Measurements from ENCODE around the gene POU2F2. TPM values are rescaled to one million over a fixed set of nuclear protein-coding genes. Genes with fewer than 3 reads are reported as not detected.

The POU2F2 gene
- total and polyA plus RNA-seq, 10 donors, result 22.3 to 67.4 (median 40.0) TPM

DNA sequence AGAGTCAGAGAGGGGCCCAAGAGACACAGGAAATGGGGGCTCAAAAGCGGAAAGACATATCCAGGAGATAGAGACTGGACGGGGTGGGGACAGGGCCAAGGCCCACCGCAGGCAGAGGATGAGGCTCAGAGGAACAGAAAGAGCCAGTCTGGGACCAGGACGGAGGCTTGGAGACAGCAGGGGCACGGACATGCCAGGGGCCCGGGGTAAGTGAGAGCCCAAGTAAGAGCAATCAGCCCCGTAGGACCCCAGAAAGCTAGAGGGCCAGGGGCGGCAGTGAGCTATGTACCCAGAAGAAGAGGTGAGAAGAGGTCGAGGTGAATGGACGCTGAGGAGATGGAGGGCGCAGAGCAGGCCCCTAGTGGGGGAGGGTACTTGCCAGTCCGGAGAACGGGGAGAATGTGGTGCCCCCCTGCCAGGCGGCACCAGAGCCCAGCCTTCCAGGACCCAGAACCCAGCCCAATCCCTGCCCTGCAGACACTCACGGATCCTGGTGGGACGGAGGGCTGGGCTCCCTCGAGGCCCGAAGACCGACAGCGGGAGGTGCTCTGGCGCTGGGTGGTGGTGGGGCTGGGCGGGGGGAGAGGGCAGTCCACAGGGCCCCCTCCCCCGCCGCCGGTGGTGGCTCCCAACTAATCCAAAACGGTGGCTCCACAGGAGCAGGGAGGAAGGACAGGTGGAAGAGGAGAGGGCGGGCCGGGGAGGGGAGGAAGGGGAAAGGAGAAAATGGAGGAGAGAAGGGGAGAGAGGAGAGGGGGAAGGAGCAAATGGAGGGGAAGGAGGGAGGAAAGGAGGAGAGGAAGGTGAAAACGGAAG lies 63.3 kb downstream of the POU2F2 start:
- no peak for TF ChIP-seq POLR2A (IDR thresholded peaks at IDR 0.05)
- TF ChIP-seq POLR2AphosphoS5 (IDR thresholded peaks at IDR 0.05), result no peak
- TF ChIP-seq, protein P1, sequence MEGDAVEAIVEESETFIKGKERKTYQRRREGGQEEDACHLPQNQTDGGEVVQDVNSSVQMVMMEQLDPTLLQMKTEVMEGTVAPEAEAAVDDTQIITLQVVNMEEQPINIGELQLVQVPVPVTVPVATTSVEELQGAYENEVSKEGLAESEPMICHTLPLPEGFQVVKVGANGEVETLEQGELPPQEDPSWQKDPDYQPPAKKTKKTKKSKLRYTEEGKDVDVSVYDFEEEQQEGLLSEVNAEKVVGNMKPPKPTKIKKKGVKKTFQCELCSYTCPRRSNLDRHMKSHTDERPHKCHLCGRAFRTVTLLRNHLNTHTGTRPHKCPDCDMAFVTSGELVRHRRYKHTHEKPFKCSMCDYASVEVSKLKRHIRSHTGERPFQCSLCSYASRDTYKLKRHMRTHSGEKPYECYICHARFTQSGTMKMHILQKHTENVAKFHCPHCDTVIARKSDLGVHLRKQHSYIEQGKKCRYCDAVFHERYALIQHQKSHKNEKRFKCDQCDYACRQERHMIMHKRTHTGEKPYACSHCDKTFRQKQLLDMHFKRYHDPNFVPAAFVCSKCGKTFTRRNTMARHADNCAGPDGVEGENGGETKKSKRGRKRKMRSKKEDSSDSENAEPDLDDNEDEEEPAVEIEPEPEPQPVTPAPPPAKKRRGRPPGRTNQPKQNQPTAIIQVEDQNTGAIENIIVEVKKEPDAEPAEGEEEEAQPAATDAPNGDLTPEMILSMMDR (IDR thresholded peaks at IDR 0.05 in 8 of 11, conservative IDR thresholded peaks at IDR 0.05 in 3 of 11), result no peak
- Histone ChIP-seq H3K9me3 (no peaks in the 10 kb centered on the region), H3K36me3 (no peaks in the 10 kb centered on the region), H3K4me1 (peaks cover 0 to 23% (median 14%) of the 10 kb centered on the region in 6 donors), H3K27ac (no peak overlapping the region), H3K27me3 (replicated peaks in 1 of 7) (peaks cover 0 to 61% (median 21%) of the 10 kb centered on the region in 7 donors), H3K4me3 (peak overlapping the region in 4 of 8 donors; percentile 6 to 55 (median 26))
- no peak for DNase-seq
- 7 to 15% (median 11%) methylated on average over 22 to 29 of the region's 29 CpGs for WGBS, 5 donors
- intact Hi-C loops (cut with DNase I; ENCODE audit: low total_unique reads), result no loop called here

DNA sequence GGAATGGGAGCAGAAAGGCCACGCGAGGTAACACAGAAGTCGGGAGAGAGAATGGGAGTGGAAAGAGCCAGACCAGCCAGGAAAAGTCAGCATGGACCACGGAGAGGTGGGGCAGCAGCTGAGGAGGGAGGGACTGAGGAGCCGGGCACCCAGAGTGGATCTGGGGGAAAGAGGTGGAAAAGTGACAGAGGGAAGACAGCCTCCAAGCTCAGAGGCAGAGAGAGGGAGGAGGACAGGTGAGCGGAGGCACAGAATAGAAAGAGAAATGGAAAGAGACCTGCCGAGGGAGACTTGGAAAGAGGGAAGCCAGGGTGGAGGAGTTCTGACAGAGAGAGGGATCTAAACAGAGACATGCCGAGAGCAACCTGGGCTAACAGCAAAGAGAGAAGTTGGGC lies 63.9 kb downstream of the POU2F2 start:
- WGBS, 5 donors, result 51 to 62% (median 52%) methylated on average over 8 of the region's 8 CpGs
- no peaks in the 10 kb centered on the region for H3K36me3 ChIP-seq
- peaks cover 0 to 61% (median 21%) of the 10 kb centered on the region in 7 donors for H3K27me3 ChIP-seq (replicated peaks in 1 of 7)
- TF ChIP-seq POLR2AphosphoS5 (IDR thresholded peaks at IDR 0.05), result no peak
- TF ChIP-seq, protein P1 (IDR thresholded peaks at IDR 0.05 in 8 of 11, conservative IDR thresholded peaks at IDR 0.05 in 3 of 11), result no peak
- H3K4me1 ChIP-seq, result peaks cover 0 to 23% (median 14%) of the 10 kb centered on the region in 6 donors
- intact Hi-C loops (cut with DNase I; ENCODE audit: low total_unique reads), result no loop called here
- no peak overlapping the region for H3K27ac ChIP-seq
- H3K9me3 ChIP-seq, result no peaks in the 10 kb centered on the region
- no peak for DNase-seq
- peak overlapping the region in 1 of 8 donors; percentile 55 for H3K4me3 ChIP-seq

DNA sequence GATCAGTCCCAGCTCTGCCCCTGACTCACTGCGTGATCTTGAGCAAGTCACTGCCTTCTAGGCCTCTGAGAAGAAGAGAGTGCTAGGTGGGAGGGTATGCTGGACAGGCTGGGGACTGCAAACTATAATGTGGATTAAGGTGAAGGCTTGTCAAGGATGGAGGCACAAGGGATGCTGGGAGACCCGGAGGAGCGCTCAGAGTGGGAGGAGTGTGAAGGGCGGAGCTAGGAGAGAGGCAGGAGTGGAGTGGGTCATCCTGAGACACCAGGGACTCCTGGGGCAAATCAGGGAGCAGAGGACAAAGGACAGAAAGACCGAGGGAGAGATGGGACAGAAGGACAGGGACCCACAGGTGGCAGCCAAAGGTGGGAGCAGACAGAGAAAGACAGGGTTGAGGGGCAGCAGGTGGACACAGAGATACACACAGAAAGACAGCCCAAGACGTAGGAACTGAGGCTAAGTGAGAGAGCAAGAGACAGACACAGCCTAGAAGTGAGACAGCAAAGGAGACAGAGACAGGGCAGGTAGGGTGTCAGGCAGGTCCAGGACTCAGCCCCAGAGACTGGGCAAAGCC lies 64.8 kb downstream of the POU2F2 start:
- Histone ChIP-seq H3K9me3 (no peaks in the 10 kb centered on the region), H3K36me3 (peaks cover 0 to 3% (median 0%) of the 10 kb centered on the region in 6 donors), H3K27me3 (replicated peaks in 1 of 7) (peaks cover 0 to 61% (median 21%) of the 10 kb centered on the region in 7 donors), H3K4me1 (peaks cover 0 to 23% (median 14%) of the 10 kb centered on the region in 6 donors), H3K4me3 (no peak overlapping the region), H3K27ac (no peak overlapping the region)
- WGBS, 5 donors, result 76 to 84% (median 80%) methylated on average over 6 of the region's 6 CpGs
- intact Hi-C loops (cut with DNase I; ENCODE audit: low total_unique reads), result no loop called here
- DNase-seq, result no peak
- TF ChIP-seq, protein P1 (IDR thresholded peaks at IDR 0.05 in 8 of 11, conservative IDR thresholded peaks at IDR 0.05 in 3 of 11), result no peak
- TF ChIP-seq POLR2AphosphoS5 (IDR thresholded peaks at IDR 0.05), result no peak
- no peak for TF ChIP-seq POLR2A (IDR thresholded peaks at IDR 0.05)
